K562 (cell line): ENCODE data around the gene KCNK4. TPM values are rescaled to one million over a fixed set of nuclear protein-coding genes. Genes with fewer than 3 reads are reported as not detected.

Experiments used
- ATAC-seq: fragments of 200-7000 bp; cut with Tn5 transposase; 3 replicates; pipeline ENCODE4 v1.9.1; 2020; ENCODE audit warnings: moderate library complexity
- BruUV-seq: library from RNA; stranded (reverse); fragments of 400-500 nt; replicated peaks from 2 replicates; lab custom pipeline; 2021; lab: Mats Ljungman, UMichigan
- CTCF ChIA-PET: fragments of 300-600 bp; formaldehyde crosslinking; extraction: SDS; loops from one replicate; lab custom pipeline; 2021; ENCODE audit warnings: low intra/inter-chr PET ratio; lab: Yijun Ruan, JAX
- POLR2A ChIA-PET: fragments of 300-600, 350-650 bp; sonication (Branson Sonifier 250); formaldehyde crosslinking; extraction: SDS; loops from one replicate; lab custom pipeline; 2021; ENCODE audit warnings: antibody characterized with exemption, inconsistent platforms; lab: Yijun Ruan, JAX
- DNase-seq, 4 experiments: peaks; one replicate each; pipeline versions ENCODE4 v3.0.0 to v3.0.0-alpha.2; 2011 to 2018; ENCODE audit warnings: low spot score in 3 of 4, mixed read lengths in 3 of 4; ENCODE audit errors: extremely low read depth in 1 of 4
- FAIRE-seq: peaks from 2 replicates; lab custom pipeline; 2011; peaks lifted over from hg19 to GRCh38; lab: Jason Lieb, UNC
- H2AFZ ChIP-seq: 2 replicates; pipeline ENCODE4 v1.6.0; 2011; ENCODE audit warnings: low read depth, low read length, control low read depth, inconsistent platforms
- H3K27ac ChIP-seq: fragments of 200-600 bp; 3 replicates; pipeline ENCODE4 v1.8.0; 2011; ENCODE audit warnings: low read depth, mild to moderate bottlenecking, control low read depth, inconsistent platforms, low read length, moderate library complexity, mixed read lengths; ENCODE audit errors: extremely low read depth
- H3K27me3 ChIP-seq, 2 experiments: fragments of 300-600 bp in 1 of 2; 2 replicates in 1 of 2; 3 replicates in 1 of 2; pipeline versions ENCODE4 v1.6.0 to v1.8.0; 2011; ENCODE audit warnings: inconsistent platforms in 2 of 2, low read length in 2 of 2, mild to moderate bottlenecking in 1 of 2, mixed read lengths in 1 of 2, moderate library complexity in 1 of 2; ENCODE audit not compliant: control insufficient read depth in 2 of 2, insufficient read depth in 2 of 2
- H3K36me3 ChIP-seq: fragments of 300-600 bp; 3 replicates; pipeline ENCODE4 v1.8.0; 2011; ENCODE audit warnings: mild to moderate bottlenecking, low read length, inconsistent platforms; ENCODE audit not compliant: control insufficient read depth, insufficient read depth
- H3K4me1 ChIP-seq, 2 experiments: fragments of 200-600 bp in 1 of 2; replicated peaks in 1 of 2; 2 replicates in 1 of 2; 3 replicates in 1 of 2; pipeline versions ENCODE4 v1.5.1 to v1.8.0; 2011; ENCODE audit warnings: inconsistent platforms in 2 of 2, low read length in 2 of 2, mild to moderate bottlenecking in 1 of 2, mixed read lengths in 1 of 2, moderate library complexity in 1 of 2; ENCODE audit not compliant: control insufficient read depth in 2 of 2, insufficient read depth in 2 of 2
- H3K4me2 ChIP-seq: 2 replicates; pipeline ENCODE4 v1.6.1; 2011; ENCODE audit warnings: low read length, control low read depth, inconsistent platforms, mixed read lengths; ENCODE audit not compliant: insufficient read depth
- H3K4me3 ChIP-seq: fragments of 200-600 bp; sonication (generic), shearing (Covaris generic); 2 replicates; pipeline ENCODE4 v1.5.1; 2016; ENCODE audit warnings: control low read depth, inconsistent platforms
- H3K79me2 ChIP-seq: fragments of 200-600 bp; 3 replicates; pipeline ENCODE4 v1.8.0; 2011; ENCODE audit warnings: low read length, inconsistent platforms; ENCODE audit not compliant: control insufficient read depth, insufficient read depth
- H3K9ac ChIP-seq, 2 experiments: 2 replicates each; pipeline versions ENCODE4 v1.6.0 to v1.6.1; 2011; ENCODE audit warnings: low read depth in 2 of 2, low read length in 2 of 2, control low read depth in 1 of 2, inconsistent platforms in 1 of 2, mild to moderate bottlenecking in 1 of 2, mixed read lengths in 1 of 2; ENCODE audit not compliant: insufficient read depth in 1 of 2
- H3K9me1 ChIP-seq: one replicate; pipeline ENCODE4 v1.6.0; 2011; ENCODE audit warnings: inconsistent platforms, mild to moderate bottlenecking, low read length, moderate library complexity; ENCODE audit not compliant: control insufficient read depth, insufficient read depth
- H3K9me3 ChIP-seq: replicated peaks from 2 replicates; pipeline ENCODE4 v1.5.1; 2011; ENCODE audit warnings: low read depth, low read length, inconsistent platforms; ENCODE audit not compliant: control insufficient read depth, insufficient read depth
- H4K20me1 ChIP-seq: replicated peaks from 2 replicates; pipeline ENCODE4 v1.6.1; 2011; ENCODE audit warnings: low read length, inconsistent platforms, mixed read lengths; ENCODE audit not compliant: control insufficient read depth, insufficient read depth
- FIP1L1 ChIP-seq: fragments of 200-400 bp; formaldehyde crosslinking; IDR thresholded peaks from 2 replicates; pipeline ENCODE4 v1.6.1; 2018; ENCODE audit warnings: mild to moderate bottlenecking, low read depth, low read length; ENCODE audit not compliant: poor library complexity, severe bottlenecking
- KDM4B ChIP-seq, 2 experiments: fragments of 450-650 bp in 1 of 2; sonication (generic) in 1 of 2; IDR thresholded peaks; 2 replicates each; pipeline ENCODE4 v1.6.1; 2016 to 2017; ENCODE audit warnings: borderline replicate concordance in 2 of 2, antibody characterized with exemption in 1 of 2, low read depth in 1 of 2, mild to moderate bottlenecking in 1 of 2
- MLLT1 ChIP-seq, 2 experiments: fragments of 450-650 bp; IDR thresholded peaks; 2 replicates each; pipeline ENCODE4 v1.6.1; 2016
- NFATC3 ChIP-seq: fragments of 450-650 bp; IDR thresholded peaks from 2 replicates; pipeline ENCODE4 v1.6.1; 2017; ENCODE audit warnings: mild to moderate bottlenecking
- POLR2AphosphoS2 ChIP-seq: IDR thresholded peaks from 2 replicates; pipeline ENCODE4 v1.6.1; 2012; ENCODE audit warnings: low read length, improper control_type of control experiment
- POLR3A ChIP-seq: IDR thresholded peaks from 2 replicates; pipeline ENCODE4 v1.6.1; 2011; ENCODE audit warnings: borderline replicate concordance, mild to moderate bottlenecking, moderate library complexity; ENCODE audit not compliant: insufficient read length, insufficient read depth; ENCODE audit errors: extremely low read depth
- WGBS: fragments of 100-300 bp; shearing (Covaris generic); methylation state at CpG from one replicate; pipeline ENCODE4 v1.1.6; 2016; ENCODE audit warnings: low coverage, mixed read lengths; ENCODE audit not compliant: insufficient coverage; ENCODE audit errors: missing lambda C conversion rate; 5-methylcytosine and 5-hydroxymethylcytosine counted together
- in situ Hi-C: fragments of 300-500 bp; cut with MboI; formaldehyde crosslinking; loops from 4 replicates; pipeline ENCODE4 v1.15.0; 2018; ENCODE audit warnings: inconsistent platforms, mixed read lengths
- intact Hi-C: fragments of 100-400 bp; cut with micrococcal nuclease; formaldehyde crosslinking; loops from 2 replicates; pipeline ENCODE4 v1.14.2; 2022
- polyA plus RNA-seq, 8 experiments: library from polyadenylated mRNA; depleted of rRNA in 4 of 8; stranded (reverse) in 5 of 8; unstranded in 3 of 8; fragments of >200 nt; fragmentation: Nextera tagmentation in 2 of 8; fragmentation: Illumina TruSeq in 1 of 8; extraction: Ambion mirVana in 2 of 8; extraction: Trizol in 1 of 8; gene quantifications; 2 replicates each; pipeline versions ENCODE4 v1.2.1 to v1.2.3, GENCODE V29; 2011 to 2014; ENCODE audit warnings: inconsistent platforms in 1 of 8, missing spikeins in 1 of 8
- total RNA-seq, 7 experiments: library from RNA; depleted of rRNA in 6 of 7; stranded (reverse); fragments of >200 nt in 6 of 7; fragmentation: Illumina TruSeq in 2 of 7; extraction: Trizol in 2 of 7; gene quantifications; 2 replicates each; pipeline versions ENCODE4 v1.2.1 to v1.2.3, GENCODE V29; 2011 to 2021; ENCODE audit warnings: low replicate concordance in 1 of 7

KCNK4 gene
- total and polyA plus RNA-seq, 9 of the 15 experiments (the other 6 are each of a cell fraction or from before 2014, with no cell fraction given): not detected

GRCh38 chr11:64341429-64341828 lies 50.3 kb downstream of the KCNK4 start:
- Histone ChIP-seq H3K36me3 (no peaks in the 10 kb centered on the region), H3K9me3 (no peaks in the 10 kb centered on the region), H3K9me1 (no peaks in the 10 kb centered on the region), H3K27ac (no peak overlapping the region), H3K4me3 (no peak overlapping the region), H3K79me2 (no peaks in the 10 kb centered on the region), H3K27me3 (no peaks in the 10 kb centered on the region), H3K4me1 (peaks cover 26 to 59% of the 10 kb centered on the region in 2 experiments; a peak in 4 of 5 replicates), H4K20me1 (no peaks in the 10 kb centered on the region; the same call in 1 of the 2 replicates), H3K9ac (peak overlapping the region in 1 of 2 experiments; percentile 84; a peak in 2 of 4 replicates), H2AFZ (no peak overlapping the region), H3K4me2 (peak overlapping the region; percentile 75; the same call in 1 of the 2 replicates)
- ChIA-PET POLR2A (interaction anchor here (0.6 to 2.6 kb wide), 12 partner anchors 9 to 213 kb away, joined by 3 to 20 read pairs (median 4); partner anchors contain the start of genes PRDX5 and TRMT112), CTCF (no interaction called here)
- WGBS: 90% methylated on average over 12 of the region's 21 CpGs
- intact Hi-C loops (no loop called here), in situ Hi-C loops (no loop called here)
- FAIRE-seq (no peak), DNase-seq (no peak), ATAC-seq (no peak)
- no TSS peak for BruUV-seq
- TF ChIP-seq NFATC3 (no peak), MLLT1 (IDR thresholded peaks at IDR 0.05) (0 out of 4 replicates have a peak, but pooled peaks of 1 of the 2 experiments have one; percentile 2), POLR3A (no peak), FIP1L1 (peak; percentile 6), POLR2AphosphoS2 (no peak), KDM4B (IDR thresholded peaks at IDR 0.05; ENCODE audit: borderline replicate concordance in 2 of 2, low read depth in 1 of 2) (0 out of 4 replicates have a peak, but pooled peaks of 1 of the 2 experiments have one; percentile 1)
